NCI-H82 treated with DMSO at 0.1 percent for 48 hours (cell line): ENCODE measurements around the gene RPH3AL.
"Not testable (repeated sequence)": the region's sequence is repeated elsewhere in the genome, so short reads cannot be mapped to it uniquely, and the experiment has no call there.

ENCODE experiments used
- DNase-seq: peaks from one replicate; lab custom pipeline; 2025; ENCODE audit not compliant: unreplicated experiment; lab: John Stamatoyannopoulos, UW

Gene RPH3AL

DNA sequence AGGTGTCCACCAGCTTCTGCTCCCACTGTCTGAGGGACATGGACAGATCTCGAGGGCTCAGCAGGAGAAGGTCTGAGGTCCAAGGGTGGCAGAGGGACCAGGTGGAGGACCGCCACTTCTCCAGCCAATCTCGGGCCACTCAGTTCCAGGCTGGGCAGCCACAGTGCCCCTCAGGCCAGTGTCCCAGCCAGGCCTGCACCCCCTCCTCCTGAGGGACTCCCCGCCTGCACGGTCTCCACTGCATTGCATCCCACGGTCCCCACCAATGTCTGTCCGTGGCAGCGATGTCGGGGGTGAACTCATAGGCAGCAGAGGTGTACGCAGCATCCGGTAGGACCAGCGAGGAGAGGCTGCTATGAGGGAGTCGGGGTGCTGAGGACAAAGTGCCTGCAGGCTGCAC is 107.0 kb downstream of the RPH3AL start:
- no peak for DNase-seq

GRCh38 chr17:245020-245419 is 107.6 kb downstream of the RPH3AL start:
- DNase-seq: no peak

DNA sequence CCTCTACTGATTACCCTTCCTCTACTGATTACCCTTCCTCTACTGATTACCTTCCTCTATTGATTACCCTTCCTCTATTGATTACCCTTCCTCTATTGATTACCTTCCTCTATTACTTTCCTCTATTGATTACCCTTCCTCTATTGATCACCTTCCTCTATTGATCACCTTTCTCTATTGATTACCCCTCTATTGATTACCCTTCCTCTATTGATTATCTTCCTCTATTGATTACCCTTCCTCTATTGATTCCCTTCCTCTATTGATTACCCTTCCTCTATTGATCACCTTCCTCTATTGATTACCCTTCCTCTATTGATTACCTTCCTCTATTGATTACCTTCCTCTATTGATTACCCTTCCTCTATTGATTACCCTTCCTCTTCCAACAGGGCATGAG is 108.7 kb downstream of the RPH3AL start:
- DNase-seq: not testable (repeated sequence)

DNA sequence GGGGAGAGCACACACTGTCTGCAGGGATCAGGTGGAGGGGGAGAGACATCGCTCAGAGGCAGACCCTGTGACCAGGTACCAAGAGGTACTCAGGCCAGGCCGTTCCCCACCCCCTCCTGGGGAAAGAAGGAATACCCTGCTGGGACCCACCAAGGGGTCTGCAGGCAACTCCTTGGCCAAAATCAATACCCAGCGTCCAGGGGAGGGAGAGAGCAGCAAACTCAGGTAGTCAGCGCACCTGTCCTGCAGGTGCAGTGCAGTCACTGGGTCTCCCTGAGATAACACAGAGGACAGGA is 113.7 kb downstream of the RPH3AL start:
- no peak for DNase-seq

DNA sequence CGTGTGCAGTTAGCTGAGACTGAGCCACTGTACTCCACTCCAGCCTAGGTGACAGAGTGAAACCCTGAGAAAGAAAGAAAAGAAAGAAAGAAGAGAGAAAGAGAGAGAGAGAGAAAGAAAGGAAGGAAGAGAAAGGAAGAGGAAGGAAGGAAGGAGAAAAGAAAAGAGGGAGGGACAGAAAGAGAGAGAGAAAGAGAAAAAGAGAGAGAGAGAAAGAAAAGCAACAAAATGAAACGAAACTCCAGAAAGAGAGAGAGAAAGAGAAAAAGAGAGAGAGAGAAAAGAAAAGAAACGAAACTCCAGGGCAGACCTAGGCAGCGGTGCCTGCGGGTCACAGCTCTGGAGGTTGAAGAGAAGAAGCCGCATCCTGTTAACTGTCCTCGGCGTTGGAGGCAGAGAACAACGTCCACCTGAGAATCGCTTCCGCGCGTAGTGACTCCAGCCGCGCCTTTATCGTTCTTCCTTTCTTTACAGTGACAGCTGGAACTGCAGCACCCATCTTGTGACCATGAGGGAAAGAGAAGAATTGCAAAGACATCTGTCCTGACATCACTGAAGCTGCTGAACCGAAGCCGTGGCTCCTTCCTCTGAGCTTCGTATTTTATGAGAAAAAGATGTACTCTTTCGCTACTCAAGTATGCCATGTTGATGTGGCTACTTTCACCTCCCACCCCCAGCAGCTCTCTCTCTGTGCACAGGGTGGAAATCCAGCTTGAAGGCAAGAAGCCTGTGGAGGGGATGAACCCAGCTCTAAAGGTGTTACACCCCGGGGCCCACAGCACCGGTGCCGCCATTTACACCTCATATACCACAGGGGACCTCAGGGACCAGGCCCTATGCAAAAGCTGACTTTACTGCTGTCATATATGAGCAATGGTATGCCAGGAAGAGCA is 114.3 kb downstream of the RPH3AL start:
- DNase-seq: no peak

DNA sequence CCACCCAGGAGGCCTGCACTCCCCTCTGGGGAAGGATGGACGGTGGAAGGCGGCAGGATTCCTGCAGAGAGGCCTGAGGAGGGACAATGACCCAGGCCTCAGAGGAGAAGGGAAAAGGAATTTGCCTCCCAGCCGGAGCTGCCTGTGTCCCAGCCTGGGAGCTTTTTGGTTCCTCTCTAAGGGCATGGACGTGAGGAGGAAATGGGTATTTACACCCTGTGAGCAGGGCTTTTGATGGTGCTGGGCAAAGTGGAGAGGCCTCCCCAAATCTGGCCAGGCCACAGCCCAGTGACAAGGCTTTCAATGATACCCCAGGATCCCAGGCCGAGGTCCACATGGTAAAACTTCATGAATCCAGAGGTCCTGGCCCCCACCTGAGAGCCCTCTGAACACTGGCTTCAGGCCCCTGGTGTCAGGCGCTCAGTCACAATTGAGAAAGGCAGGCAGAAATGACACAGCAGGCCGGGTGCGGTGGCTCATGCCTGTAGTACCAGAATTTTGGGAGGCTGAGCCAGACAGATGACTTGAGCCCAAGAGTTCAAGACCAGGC is 115.1 kb downstream of the RPH3AL start:
- DNase-seq: no peak

DNA sequence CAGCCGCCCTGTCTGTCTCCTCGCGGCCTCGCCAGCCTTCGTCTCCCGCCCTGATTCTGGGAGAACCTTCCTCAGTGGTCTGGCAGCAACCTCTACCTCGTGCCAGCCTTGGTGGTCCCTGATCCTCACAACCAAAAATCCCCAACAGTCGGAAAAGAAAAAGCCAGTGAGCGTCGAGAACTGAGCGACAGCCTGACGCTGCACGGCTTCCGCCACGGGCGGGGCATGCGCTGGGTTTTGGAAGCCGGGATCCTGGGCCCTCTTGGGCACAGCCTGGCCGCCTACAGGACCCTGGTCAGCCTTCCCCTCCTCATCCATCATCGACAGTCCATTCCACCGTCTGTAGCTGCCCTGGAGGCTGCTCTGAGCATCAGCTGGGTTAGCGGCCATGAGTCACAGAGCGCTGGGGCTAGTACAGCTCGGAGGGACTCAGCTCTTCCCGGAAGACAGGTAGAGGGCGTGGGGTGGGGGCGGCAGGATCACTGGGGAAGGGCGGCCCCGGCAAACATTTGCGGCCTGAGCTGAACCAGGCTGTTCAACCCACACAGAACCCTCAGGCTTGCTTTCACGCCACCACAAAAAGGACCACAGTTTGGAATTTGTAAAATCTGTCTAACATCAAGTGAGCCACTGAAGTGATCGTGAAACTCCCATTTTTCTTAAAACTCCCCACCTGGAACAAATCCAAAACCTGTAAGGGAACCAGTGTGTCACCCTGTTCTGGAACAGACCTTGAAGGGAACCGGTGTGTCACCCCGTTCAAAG is 115.8 kb downstream of the RPH3AL start:
- no peak for DNase-seq

GRCh38 chr17:235831-236640 is 116.6 kb downstream of the RPH3AL start:
- no peak for DNase-seq

GRCh38 chr17:234994-235830 is 117.4 kb downstream of the RPH3AL start:
- not testable (repeated sequence) for DNase-seq

DNA sequence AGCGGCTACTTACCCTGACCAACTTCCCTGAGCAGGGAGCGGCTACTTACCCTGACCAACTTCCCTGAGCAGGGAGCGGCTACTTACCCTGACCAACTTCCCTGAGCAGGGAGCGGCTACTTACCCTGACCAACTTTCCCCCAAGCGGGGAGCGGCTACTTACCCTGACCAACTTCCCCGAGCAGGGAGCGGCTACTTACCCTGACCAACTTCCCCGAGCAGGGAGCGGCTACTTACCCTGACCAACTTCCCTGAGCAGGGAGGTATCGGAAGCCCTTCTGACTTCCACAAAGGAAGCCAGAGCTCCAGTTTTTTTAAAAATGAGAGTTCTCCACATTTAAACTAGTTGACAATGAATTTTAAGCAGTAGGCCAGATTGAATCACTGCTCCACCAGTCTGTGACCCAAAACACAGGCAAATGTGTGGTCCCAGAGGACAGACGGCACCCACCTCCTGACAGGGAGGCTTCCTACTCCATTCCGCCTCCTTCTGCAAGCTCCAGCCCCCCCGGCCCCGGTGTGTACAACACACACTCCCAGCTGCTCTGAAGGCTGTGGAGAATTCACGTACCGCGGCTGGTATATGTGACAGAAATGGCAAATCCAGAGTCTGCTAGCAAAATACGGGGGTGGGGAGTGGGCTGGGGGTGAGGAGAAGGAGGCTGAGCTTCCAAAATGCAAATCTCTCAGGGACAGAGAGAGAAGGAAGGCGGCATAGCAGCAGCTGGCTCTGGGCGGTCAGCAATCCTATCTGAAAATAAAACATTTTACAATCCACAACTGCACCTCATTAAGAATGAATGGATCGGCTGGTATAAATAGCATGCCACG is 118.2 kb downstream of the RPH3AL start:
- not testable (repeated sequence) for DNase-seq

DNA sequence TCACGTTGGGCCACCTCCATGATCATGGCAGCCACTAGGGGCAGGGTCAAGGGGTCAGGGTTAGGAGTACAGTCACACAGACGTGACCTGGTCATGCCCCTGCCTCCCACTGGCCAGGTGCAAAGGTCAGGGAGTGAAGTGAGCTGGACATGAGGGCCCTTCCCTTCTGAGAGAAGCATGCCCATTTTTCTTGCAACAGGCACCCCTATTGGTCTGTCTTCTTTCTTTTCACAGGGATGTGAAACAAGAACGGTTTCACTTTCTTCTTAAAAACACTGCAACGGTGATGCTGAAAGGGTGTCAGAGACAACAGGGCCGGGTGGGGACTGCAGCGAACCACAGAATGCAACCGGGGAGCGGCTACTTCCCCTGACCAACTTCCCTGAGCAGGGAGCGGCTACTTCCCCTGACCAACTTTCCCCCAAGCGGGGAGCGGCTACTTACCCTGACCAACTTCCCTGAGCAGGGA is 119.1 kb downstream of the RPH3AL start:
- DNase-seq: no peak

GRCh38 chr17:231966-232807 is 120.4 kb downstream of the RPH3AL start:
- no peak for DNase-seq

- DNase-seq: no peak
Measured at GRCh38 chr17:231191-231965, 121.2 kb downstream of the RPH3AL start.

DNA sequence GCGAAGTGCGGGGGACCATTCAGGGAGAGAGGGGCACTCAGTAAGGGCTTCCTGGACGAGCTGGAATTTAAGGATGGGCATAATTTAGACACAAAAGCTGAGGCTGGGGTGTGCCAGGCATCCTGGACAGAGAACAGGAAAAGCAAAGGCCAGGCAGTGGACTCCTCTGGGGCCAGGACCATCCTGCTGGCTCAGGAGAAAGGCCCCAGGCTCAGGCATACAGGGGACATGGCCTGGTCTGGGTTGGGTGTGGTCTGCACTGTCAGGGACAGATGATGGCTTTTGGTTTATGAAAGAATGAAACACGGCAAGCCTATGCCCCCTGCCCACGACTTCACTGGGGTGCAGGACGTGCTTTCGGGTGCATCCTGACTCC is 122.2 kb downstream of the RPH3AL start:
- no peak for DNase-seq

GRCh38 chr17:229709-230394 is 122.8 kb downstream of the RPH3AL start:
- no peak for DNase-seq

DNA sequence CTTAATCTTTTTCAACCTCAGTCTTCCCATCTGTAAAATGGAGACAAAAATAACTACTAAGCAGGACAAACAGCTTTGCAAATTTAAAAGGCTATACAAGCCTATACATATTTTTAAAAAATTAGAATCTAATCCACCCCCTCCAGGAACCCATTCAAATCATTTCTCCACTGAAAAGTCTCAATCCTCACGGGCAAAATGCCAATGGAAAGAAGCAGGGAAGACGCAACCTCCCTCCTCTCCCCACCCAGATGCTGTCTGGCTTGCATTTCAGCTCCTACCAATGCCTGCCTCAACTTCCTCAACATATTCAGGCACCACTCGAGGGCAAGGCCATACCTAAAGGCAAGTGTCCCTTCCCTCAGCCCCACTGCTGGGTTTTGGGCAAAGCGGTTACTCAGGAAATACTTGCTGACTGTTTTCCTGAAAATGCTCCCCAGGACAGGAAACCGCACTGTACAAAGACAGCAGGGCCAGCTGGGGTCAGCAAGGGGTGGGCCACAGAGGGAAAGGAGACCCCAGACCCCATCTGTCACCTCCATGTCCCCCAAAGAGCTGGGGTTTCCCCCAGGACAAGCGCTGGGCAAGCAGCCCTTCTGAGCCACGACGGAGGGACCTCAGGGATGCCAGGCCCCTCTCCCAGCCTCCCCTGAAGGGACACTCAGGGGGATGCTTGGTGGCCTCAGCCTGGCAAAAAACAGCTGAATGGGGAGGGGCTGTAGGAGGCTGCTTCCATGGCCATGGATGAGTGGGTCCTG is 123.5 kb downstream of the RPH3AL start:
- DNase-seq: no peak
